ENCODE measurements around the gene ZNF8. TPM values are rescaled to one million over a fixed set of nuclear protein-coding genes. Genes with fewer than 3 reads are reported as not detected.
"Not testable (repeated sequence)": the region's sequence is repeated elsewhere in the genome, so short reads cannot be mapped to it uniquely, and the experiment has no call there.

ZNF8 gene
- polyA plus RNA-seq (ENCODE audit: insufficient read length in 4 of 4), result 1 to 10 TPM; 6.1 to 9.9 (median 7.9) TPM

DNA sequence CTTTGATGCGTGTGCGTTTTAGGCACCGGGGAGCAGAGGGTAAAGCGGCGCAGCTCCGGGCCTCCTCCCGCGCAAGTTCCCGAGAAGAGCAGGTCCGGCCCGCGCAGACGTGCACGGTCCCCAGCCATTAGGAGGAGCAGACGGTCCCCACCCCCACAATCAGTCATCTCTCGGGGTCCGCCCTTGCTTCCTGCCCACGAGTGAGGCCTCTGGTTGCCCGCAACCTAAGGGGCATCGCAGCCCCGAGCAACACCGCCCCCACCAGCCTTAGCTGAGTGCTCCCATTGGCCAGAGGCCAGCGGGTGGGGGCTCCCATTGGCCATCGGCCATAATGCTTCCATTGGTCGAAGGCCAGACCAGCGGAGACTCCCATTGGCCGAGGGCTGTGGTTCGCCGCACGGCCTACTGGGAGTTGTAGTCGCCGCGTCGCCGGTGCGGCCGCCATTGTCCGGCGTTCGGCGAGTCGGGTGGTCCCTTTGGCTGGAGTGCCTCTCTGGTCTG lies at the start of gene ZNF8:
Gene ZNF8 (plus strand): TSS at position 415 of the 501 bp plus-strand sequence. CDS start 127 bp downstream, outside the sequence.
- peak; percentile 95 to 98 (median 96) for DNase-seq (ENCODE audit: low read depth in 4 of 4, low spot score in 2 of 4)

- no peak for DNase-seq (ENCODE audit: low read depth in 4 of 4, low spot score in 2 of 4)
Measured at GRCh38 chr19:58229255-58229639, 49.5 kb upstream of the ZNF8 start.

- no peak for DNase-seq (ENCODE audit: low read depth in 4 of 4, low spot score in 2 of 4)
Measured at GRCh38 chr19:58237324-58237723, 41.4 kb upstream of the ZNF8 start.

DNA sequence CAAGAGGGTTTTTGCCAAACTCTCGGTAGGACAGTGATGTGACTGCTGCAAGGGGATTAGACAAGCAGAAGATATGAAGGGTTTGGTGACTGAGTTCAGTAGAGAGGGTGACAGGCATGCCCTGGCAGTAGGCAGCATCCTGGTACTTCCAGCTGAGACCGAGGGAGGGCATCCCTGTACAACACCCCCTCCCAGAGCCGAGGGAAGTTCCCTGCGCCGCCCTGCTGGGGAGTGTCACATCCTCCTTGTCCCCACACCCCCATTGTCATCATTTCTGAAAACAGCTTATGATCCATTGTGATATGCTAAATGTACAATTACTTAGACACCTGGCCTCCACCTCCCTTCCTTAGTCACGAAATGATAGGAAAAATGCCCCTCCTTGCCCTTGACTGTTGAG lies 35.4 kb upstream of the ZNF8 start:
- DNase-seq (ENCODE audit: low read depth in 4 of 4, low spot score in 2 of 4), result no peak

GRCh38 chr19:58248886-58249285 lies 29.9 kb upstream of the ZNF8 start:
- DNase-seq (ENCODE audit: low read depth in 4 of 4, low spot score in 2 of 4), result no peak

- no peak for DNase-seq (ENCODE audit: low read depth in 4 of 4, low spot score in 2 of 4)
Measured at GRCh38 chr19:58252102-58252685, 26.6 kb upstream of the ZNF8 start.

GRCh38 chr19:58258259-58258658 lies 20.5 kb upstream of the ZNF8 start:
- DNase-seq (ENCODE audit: low read depth in 4 of 4, low spot score in 2 of 4), result not testable (repeated sequence)

DNA sequence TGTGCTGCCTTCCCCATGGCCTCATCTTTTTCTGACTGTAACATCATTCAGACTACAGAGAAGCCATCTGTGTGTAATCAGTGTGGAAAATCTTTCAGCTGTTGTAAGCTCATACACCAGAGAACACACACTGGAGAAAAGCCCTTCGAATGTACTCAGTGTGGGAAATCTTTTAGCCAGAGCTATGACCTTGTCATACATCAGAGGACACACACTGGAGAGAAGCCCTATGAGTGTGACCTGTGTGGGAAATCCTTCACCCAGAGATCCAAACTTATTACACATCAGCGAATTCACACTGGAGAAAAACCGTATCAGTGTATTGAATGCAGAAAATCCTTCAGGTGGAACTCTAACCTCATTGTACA lies 17.2 kb upstream of the ZNF8 start:
- no peak for DNase-seq (ENCODE audit: low read depth in 4 of 4, low spot score in 2 of 4)

GRCh38 chr19:58261968-58262921 lies 16.5 kb upstream of the ZNF8 start:
- DNase-seq (ENCODE audit: low read depth in 4 of 4, low spot score in 2 of 4), result no peak

DNA sequence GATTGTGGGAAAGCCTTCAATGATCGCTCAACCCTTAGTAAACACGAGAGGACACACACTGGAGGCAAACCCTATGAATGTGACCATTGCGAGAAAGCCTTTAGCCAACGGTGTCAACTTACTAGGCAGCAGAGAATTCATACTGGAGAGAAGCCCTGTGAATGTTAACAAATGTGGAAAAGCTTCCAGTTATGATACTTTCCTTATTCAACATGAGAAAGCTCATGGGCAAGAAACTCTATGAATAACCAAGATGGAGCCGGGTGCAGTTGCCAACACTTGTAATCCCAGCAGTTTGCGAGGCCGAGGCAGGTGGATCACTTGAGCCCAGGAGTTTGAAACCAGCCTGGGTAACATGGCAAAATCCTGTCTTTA lies 15.8 kb upstream of the ZNF8 start:
- no peak for DNase-seq (ENCODE audit: low read depth in 4 of 4, low spot score in 2 of 4)

DNA sequence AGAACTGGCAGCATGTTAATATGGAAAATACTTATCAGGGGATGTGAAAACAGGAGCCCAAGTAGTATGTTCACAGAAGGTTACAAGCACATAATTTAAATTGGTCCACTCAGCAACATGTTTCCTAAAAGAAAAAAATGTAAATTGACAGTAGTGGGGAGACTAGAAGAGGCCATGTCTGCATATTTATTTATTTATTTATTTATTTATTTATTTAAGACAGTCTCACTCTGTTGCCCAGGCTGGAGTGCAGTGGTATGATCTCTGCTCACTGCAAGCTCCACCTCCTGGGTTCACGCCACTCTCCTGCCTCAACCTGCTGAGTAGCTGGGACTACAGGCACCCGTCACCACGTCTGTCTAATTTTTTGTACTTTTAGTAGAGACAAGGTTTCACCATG lies 13.7 kb upstream of the ZNF8 start:
- DNase-seq (ENCODE audit: low read depth in 4 of 4, low spot score in 2 of 4), result no peak

DNA sequence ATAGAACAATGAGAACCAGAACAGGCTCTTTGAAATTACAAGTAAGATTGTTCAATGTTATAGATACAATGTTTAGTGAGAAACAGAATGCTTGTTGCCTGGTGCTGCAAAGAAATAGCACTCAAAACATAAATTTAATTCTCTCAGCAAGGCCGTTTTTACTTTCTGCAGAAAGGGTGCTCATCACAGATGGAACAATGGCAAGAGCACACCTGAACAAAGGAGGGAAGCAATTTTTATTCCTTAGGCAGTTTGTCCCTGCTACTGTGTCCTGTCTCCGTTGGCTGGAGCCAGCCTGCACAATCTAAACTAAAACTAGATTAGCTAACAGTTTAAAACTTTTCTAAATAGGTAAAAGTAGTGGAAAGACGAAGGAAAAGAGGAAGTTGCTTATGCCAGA lies 10.4 kb upstream of the ZNF8 start:
- no peak for DNase-seq (ENCODE audit: low read depth in 4 of 4, low spot score in 2 of 4)

- no peak for DNase-seq (ENCODE audit: low read depth in 4 of 4, low spot score in 2 of 4)
Measured at GRCh38 chr19:58274771-58275201, 4.0 kb upstream of the ZNF8 start.

- no peak for DNase-seq (ENCODE audit: low read depth in 4 of 4, low spot score in 2 of 4)
Measured at GRCh38 chr19:58275564-58275963, 3.2 kb upstream of the ZNF8 start.

DNA sequence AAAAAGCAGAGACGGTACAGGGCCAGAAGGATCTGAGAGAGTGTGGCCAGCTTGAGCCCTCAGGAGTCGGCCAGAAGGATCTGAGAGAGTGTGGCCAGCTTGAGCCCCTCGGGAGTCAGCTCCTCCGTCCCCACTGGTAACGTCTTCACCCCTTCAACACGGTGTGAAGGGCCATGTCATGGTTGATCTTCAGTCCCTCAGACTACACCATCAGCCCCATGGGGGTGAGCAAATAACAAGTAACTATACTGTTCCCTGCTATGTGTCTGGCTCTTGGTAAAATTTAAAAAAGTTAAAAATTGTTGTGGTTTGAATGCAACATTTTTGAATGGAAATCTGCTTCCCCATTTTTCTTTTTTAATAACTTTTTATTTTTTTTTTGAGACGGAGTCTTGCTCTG lies 1.6 kb upstream of the ZNF8 start:
- DNase-seq (ENCODE audit: low read depth in 4 of 4, low spot score in 2 of 4), result no peak

- DNase-seq (ENCODE audit: low read depth in 4 of 4, low spot score in 2 of 4), result peak in 1 of 4 donors; percentile 34
Measured at GRCh38 chr19:58277748-58278540, 811 bp upstream of the ZNF8 start.

- peak; percentile 36 to 42 (median 40) for DNase-seq (ENCODE audit: low read depth in 4 of 4, low spot score in 2 of 4)
Measured at GRCh38 chr19:58279042-58279924, 528 bp downstream of the ZNF8 start.

DNA sequence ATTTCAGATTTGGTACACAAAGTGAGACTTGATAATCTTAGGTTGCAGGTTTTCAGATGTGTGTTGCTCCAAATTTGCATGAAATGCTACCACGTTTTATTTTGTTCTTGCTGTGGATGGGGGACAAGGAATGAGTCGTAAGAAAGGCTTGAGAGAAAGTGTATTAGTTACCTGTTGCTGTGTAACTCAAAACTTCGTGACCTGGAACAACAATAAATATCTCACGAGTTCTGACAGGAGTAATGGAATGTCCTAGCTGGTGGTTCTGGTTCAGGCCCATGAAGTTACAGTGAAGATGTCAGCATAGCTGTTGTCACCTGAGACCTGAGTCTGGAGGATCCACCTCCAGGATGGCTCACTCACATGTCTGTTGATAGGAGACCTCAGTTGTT lies 1.2 kb downstream of the ZNF8 start:
- no peak for DNase-seq (ENCODE audit: low read depth in 4 of 4, low spot score in 2 of 4)

- no peak for DNase-seq (ENCODE audit: low read depth in 4 of 4, low spot score in 2 of 4)
Measured at GRCh38 chr19:58284199-58284598, 5.4 kb downstream of the ZNF8 start.

DNA sequence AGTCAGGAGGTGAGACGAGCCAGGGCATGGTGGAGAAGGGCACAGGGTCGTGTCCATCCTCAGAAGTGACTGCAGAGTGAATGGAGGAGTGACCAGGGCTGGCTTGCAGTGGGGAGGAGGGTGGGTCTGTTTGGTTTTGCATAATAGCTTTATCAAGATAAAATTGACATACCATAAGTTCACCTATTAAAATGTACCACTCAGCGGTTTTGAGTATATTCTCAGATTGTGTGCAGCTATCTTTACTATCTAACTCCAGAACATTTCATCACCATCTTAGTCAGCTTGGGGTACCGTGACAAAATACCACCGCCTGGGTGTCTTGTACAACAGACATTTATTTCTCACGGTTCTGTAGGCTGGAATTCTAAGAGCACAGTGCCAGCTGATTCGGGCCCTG lies 13.2 kb downstream of the ZNF8 start:
- DNase-seq (ENCODE audit: low read depth in 4 of 4, low spot score in 2 of 4), result no peak
